PC-9 (cell line): ENCODE measurements around the gene SV2C. TPM values are rescaled to one million over a fixed set of nuclear protein-coding genes. Genes with fewer than 3 reads are reported as not detected.
"Not testable (repeated sequence)": the region's sequence is repeated elsewhere in the genome, so short reads cannot be mapped to it uniquely, and the experiment has no call there.

ENCODE experiments used
- BruUV-seq: library from RNA; stranded (reverse); fragments of 400-500 nt; replicated peaks from 2 replicates; lab custom pipeline; 2021; lab: Mats Ljungman, UMichigan
- CTCF ChIA-PET: fragments of 300-600 bp; sonication (Branson Sonifier 250); formaldehyde crosslinking; loops from one replicate; lab custom pipeline; 2022; ENCODE audit warnings: antibody characterized with exemption; lab: Charles Lee
- POLR2A ChIA-PET: fragments of 300-600 bp; sonication (Branson Sonifier 250); formaldehyde crosslinking; loops from one replicate; lab custom pipeline; 2022; ENCODE audit warnings: antibody characterized with exemption; ENCODE audit not compliant: unreplicated experiment; lab: Charles Lee
- DNase-seq, 2 experiments: peaks; one replicate each; pipeline versions ENCODE4 v3.0.0 to v3.0.0-alpha.2; 2015 to 2022; ENCODE audit warnings: mixed read lengths in 1 of 2
- H2AFZ ChIP-seq: fragments of 200-600 bp; sonication (generic); 2 replicates; pipeline ENCODE4 v1.8.1; 2017; ENCODE audit warnings: antibody characterized with exemption
- H3F3A ChIP-seq: fragments of 200-600 bp; sonication (generic); 2 replicates; pipeline ENCODE4 v1.8.1; 2017; ENCODE audit warnings: antibody characterized with exemption, mild to moderate bottlenecking, low read depth; ENCODE audit not compliant: insufficient read depth
- H3K27ac ChIP-seq: fragments of 200-600 bp; sonication (generic); 2 replicates; pipeline ENCODE4 v1.6.1; 2016; ENCODE audit warnings: mixed run types
- H3K27me3 ChIP-seq: fragments of 200-600 bp; sonication (generic); 2 replicates; pipeline ENCODE4 v1.6.1; 2016; ENCODE audit warnings: low read depth, mixed run types; ENCODE audit not compliant: insufficient read depth
- H3K36me3 ChIP-seq: fragments of 200-600 bp; sonication (generic); 2 replicates; pipeline ENCODE4 v1.6.1; 2016; ENCODE audit warnings: low read depth, mixed run types
- H3K4me1 ChIP-seq: fragments of 200-600 bp; sonication (generic); replicated peaks from 2 replicates; pipeline ENCODE4 v1.6.1; 2016; ENCODE audit warnings: mixed run types; ENCODE audit not compliant: insufficient read depth
- H3K4me2 ChIP-seq: fragments of 200-600 bp; sonication (generic); 2 replicates; pipeline ENCODE4 v1.6.1; 2017; ENCODE audit warnings: mixed run types
- H3K4me3 ChIP-seq: fragments of 200-600 bp; sonication (generic); 2 replicates; pipeline ENCODE4 v1.6.1; 2016; ENCODE audit warnings: mixed run types
- H3K79me2 ChIP-seq: fragments of 200-600 bp; sonication (generic); 2 replicates; pipeline ENCODE4 v1.6.1; 2017; ENCODE audit warnings: low read depth, mixed run types
- H3K9me2 ChIP-seq: fragments of 200-600 bp; sonication (generic); 2 replicates; pipeline ENCODE4 v1.8.1; 2017; ENCODE audit warnings: mild to moderate bottlenecking; ENCODE audit not compliant: insufficient read depth
- H3K9me3 ChIP-seq: fragments of 200-600 bp; sonication (generic); 2 replicates; pipeline ENCODE4 v1.8.1; 2016; ENCODE audit warnings: low read depth; ENCODE audit not compliant: insufficient read depth
- H4K20me1 ChIP-seq: fragments of 200-600 bp; sonication (generic); 2 replicates; pipeline ENCODE4 v1.8.1; 2017; ENCODE audit not compliant: insufficient read depth
- CTCF ChIP-seq: fragments of 200-600 bp; sonication (generic); conservative IDR thresholded peaks from 2 replicates; pipeline ENCODE4 v1.6.1; 2017; ENCODE audit warnings: mixed run types, antibody characterized with exemption, mild to moderate bottlenecking, moderate library complexity
- EZH2 ChIP-seq: fragments of 200-600 bp; sonication (generic); IDR thresholded peaks from 2 replicates; pipeline ENCODE4 v1.8.0; 2017; ENCODE audit warnings: antibody characterized with exemption, low read depth
- intact Hi-C: fragments of 100-400 bp; cut with micrococcal nuclease; formaldehyde crosslinking; loops from one replicate; pipeline ENCODE4 v1.10.0; 2022; ENCODE audit not compliant: unreplicated experiment
- total RNA-seq: library from RNA; stranded (reverse); gene quantifications from 2 replicates; pipeline ENCODE4 v1.2.3, GENCODE V29; 2021

SV2C gene
- total RNA-seq, 1 experiment from 2014 or later: not detected

- H2AFZ ChIP-seq: no peak overlapping the region
- ChIA-PET CTCF (no interaction called here), POLR2A (no interaction called here)
- H3K4me3 ChIP-seq: no peak overlapping the region
- intact Hi-C loops: no loop called here
- no peaks in the 10 kb centered on the region for H3K9me2 ChIP-seq
- DNase-seq: no peak
- no peaks in the 10 kb centered on the region for H3F3A ChIP-seq
- no TSS peak for BruUV-seq
- no peak for TF ChIP-seq CTCF
- no peak for TF ChIP-seq EZH2
- H3K36me3 ChIP-seq: no peaks in the 10 kb centered on the region
- no peaks in the 10 kb centered on the region for H3K4me1 ChIP-seq
- H3K9me3 ChIP-seq: no peaks in the 10 kb centered on the region
- H3K79me2 ChIP-seq: no peaks in the 10 kb centered on the region
- no peaks in the 10 kb centered on the region for H3K27me3 ChIP-seq
- no peaks in the 10 kb centered on the region for H4K20me1 ChIP-seq
- no peak overlapping the region for H3K4me2 ChIP-seq
- H3K27ac ChIP-seq: no peak overlapping the region
Observed at GRCh38 chr5:76086095-76086494, 2.9 kb downstream of the SV2C start.

- H3F3A ChIP-seq, H2AFZ ChIP-seq, H3K4me3 ChIP-seq, H3K36me3 ChIP-seq, intact Hi-C loops, BruUV-seq, H3K27ac ChIP-seq, H4K20me1 ChIP-seq, POLR2A ChIA-PET, H3K4me2 ChIP-seq, H3K9me2 ChIP-seq, H3K27me3 ChIP-seq, H3K79me2 ChIP-seq, H3K4me1 ChIP-seq, H3K9me3 ChIP-seq, DNase-seq, CTCF ChIA-PET: not testable (repeated sequence)
Observed at GRCh38 chr5:76089156-76089555, 6.0 kb downstream of the SV2C start.

GRCh38 chr5:76091351-76091750, 8.2 kb downstream of the SV2C start:
- intact Hi-C loops: no loop called here
- TF ChIP-seq EZH2 (no peak), CTCF (no peak)
- CTCF ChIA-PET: no interaction called here
- Histone ChIP-seq H3K9me3 (no peaks in the 10 kb centered on the region), H3K4me3 (no peak overlapping the region), H3K4me1 (no peaks in the 10 kb centered on the region), H2AFZ (no peak overlapping the region), H3F3A (no peaks in the 10 kb centered on the region), H3K9me2 (no peaks in the 10 kb centered on the region), H3K36me3 (no peaks in the 10 kb centered on the region), H3K27ac (no peak overlapping the region), H3K4me2 (no peak overlapping the region), H3K79me2 (no peaks in the 10 kb centered on the region), H3K27me3 (0 out of 2 replicates have a peak, but pooled peaks cover 4% of the 10 kb centered on the region), H4K20me1 (no peaks in the 10 kb centered on the region)
- POLR2A ChIA-PET: no interaction called here
- BruUV-seq: no TSS peak
- DNase-seq: no peak

GRCh38 chr5:76099286-76099702, 16.1 kb downstream of the SV2C start:
- CTCF ChIA-PET: no interaction called here
- no peaks in the 10 kb centered on the region for H3F3A ChIP-seq
- H3K27me3 ChIP-seq: no peaks in the 10 kb centered on the region
- DNase-seq: no peak
- H3K4me3 ChIP-seq: no peak overlapping the region
- intact Hi-C loops: no loop called here
- H3K27ac ChIP-seq: no peak overlapping the region
- no peaks in the 10 kb centered on the region for H3K4me1 ChIP-seq
- no TSS peak for BruUV-seq
- H4K20me1 ChIP-seq: no peaks in the 10 kb centered on the region
- H3K36me3 ChIP-seq: no peaks in the 10 kb centered on the region
- no peaks in the 10 kb centered on the region for H3K79me2 ChIP-seq
- TF ChIP-seq CTCF: no peak
- TF ChIP-seq EZH2: no peak
- no peaks in the 10 kb centered on the region for H3K9me2 ChIP-seq
- H3K4me2 ChIP-seq: no peak overlapping the region
- no peak overlapping the region for H2AFZ ChIP-seq
- POLR2A ChIA-PET: no interaction called here
- no peaks in the 10 kb centered on the region for H3K9me3 ChIP-seq
